Colonic mucosa (tissue), 4 donors: ENCODE measurements around the gene HACE1. TPM values are rescaled to one million over a fixed set of nuclear protein-coding genes. Genes with fewer than 3 reads are reported as not detected.

Source experiments
- DNase-seq: peaks from one replicate; pipeline ENCODE4 v3.0.0-alpha.2; 2020
- H3K27ac ChIP-seq: fragments of 200-600 bp; one replicate; pipeline ENCODE4 v1.8.0; 2021
- H3K27me3 ChIP-seq: fragments of 200-600 bp; one replicate; pipeline ENCODE4 v1.8.0; 2021
- H3K36me3 ChIP-seq: fragments of 200-600 bp; one replicate; pipeline ENCODE4 v1.8.0; 2021
- H3K4me1 ChIP-seq: fragments of 200-600 bp; one replicate; pipeline ENCODE4 v1.8.0; 2021; ENCODE audit warnings: mild to moderate bottlenecking
- H3K4me3 ChIP-seq: fragments of 200-600 bp; one replicate; pipeline ENCODE4 v1.8.0; 2021
- H3K9ac ChIP-seq, 2 donors: one replicate each; pipeline ENCODE4 v1.7.0; 2013; ENCODE audit warnings: control low read depth in 2 of 2, low read depth in 2 of 2, low read length in 2 of 2
- H3K9me3 ChIP-seq: fragments of 200-600 bp; one replicate; pipeline ENCODE4 v1.8.0; 2021
- CTCF ChIP-seq: fragments of 200-600 bp; IDR thresholded peaks from one replicate; pipeline ENCODE4 v1.8.0; 2022; ENCODE audit warnings: antibody characterized with exemption, mild to moderate bottlenecking
- intact Hi-C: fragments of 100-400 bp; cut with DNase I; formaldehyde crosslinking; loops from one replicate; pipeline ENCODE4 v1.14.1; 2022
- total RNA-seq, 2 donors: library from RNA; stranded (reverse); fragmentation: NEBNext Ultra II Directional in 1 of 2; extraction: Animal tissue kit (Norgen Biotek cat#: 25700) in 1 of 2; gene quantifications; one replicate each; pipeline ENCODE4 v1.2.1, GENCODE V29; 2021
- donor health status: healthy.
- donor health status: DM: no; HTN: no; CAD: no.
- donor health status: DM: no; HTN: no; CAD: no.

Gene HACE1
- total RNA-seq, 2 donors from 2014 or later = 6.9 TPM

GRCh38 chr6:104688283-104688969, 171.3 kb downstream of the HACE1 start:
- intact Hi-C loops = no loop called here
- no peak overlapping the region for H3K27ac ChIP-seq
- no peak overlapping the region for H3K4me3 ChIP-seq
- DNase-seq = no peak
- no peak overlapping the region for H3K9ac ChIP-seq
- TF ChIP-seq CTCF = no peak
- no peaks in the 10 kb centered on the region for H3K27me3 ChIP-seq
- H3K9me3 ChIP-seq = no peaks in the 10 kb centered on the region
- H3K36me3 ChIP-seq = no peaks in the 10 kb centered on the region
- no peaks in the 10 kb centered on the region for H3K4me1 ChIP-seq

DNA sequence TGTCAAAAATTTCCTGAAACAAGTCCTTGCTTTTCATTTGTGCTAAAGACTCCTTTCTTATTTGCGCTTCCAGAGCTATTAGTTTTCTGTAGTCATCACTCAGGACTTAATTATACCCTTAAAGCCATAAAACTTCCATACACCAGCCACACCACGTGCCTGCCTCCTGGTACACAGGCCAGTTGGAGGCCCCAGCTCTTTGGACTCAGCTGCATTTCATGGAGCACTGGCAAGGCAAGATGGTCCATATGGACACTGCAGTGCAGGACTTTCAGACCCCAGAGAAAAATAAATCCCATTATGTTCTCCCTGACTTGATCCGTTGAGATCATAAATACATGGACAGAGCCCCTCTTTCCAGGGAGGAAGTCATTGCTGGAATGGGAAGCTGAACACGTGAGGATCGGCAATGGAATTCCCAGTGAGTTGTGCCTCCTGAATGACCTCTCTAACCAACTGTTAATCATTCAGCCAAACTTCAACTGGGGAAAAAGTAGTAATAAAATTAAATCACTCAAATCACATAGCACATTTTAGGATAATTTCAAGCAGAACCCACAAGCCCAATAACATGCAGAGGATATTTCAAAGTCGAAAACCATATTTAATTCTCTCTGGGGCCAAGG, 173.1 kb downstream of the HACE1 start:
- H3K36me3 ChIP-seq = no peaks in the 10 kb centered on the region
- no peak for DNase-seq
- H3K27ac ChIP-seq = no peak overlapping the region
- intact Hi-C loops = no loop called here
- H3K4me3 ChIP-seq = no peak overlapping the region
- no peaks in the 10 kb centered on the region for H3K9me3 ChIP-seq
- H3K27me3 ChIP-seq = no peaks in the 10 kb centered on the region
- H3K4me1 ChIP-seq = no peaks in the 10 kb centered on the region
- no peak for TF ChIP-seq CTCF
- no peak overlapping the region for H3K9ac ChIP-seq

DNA sequence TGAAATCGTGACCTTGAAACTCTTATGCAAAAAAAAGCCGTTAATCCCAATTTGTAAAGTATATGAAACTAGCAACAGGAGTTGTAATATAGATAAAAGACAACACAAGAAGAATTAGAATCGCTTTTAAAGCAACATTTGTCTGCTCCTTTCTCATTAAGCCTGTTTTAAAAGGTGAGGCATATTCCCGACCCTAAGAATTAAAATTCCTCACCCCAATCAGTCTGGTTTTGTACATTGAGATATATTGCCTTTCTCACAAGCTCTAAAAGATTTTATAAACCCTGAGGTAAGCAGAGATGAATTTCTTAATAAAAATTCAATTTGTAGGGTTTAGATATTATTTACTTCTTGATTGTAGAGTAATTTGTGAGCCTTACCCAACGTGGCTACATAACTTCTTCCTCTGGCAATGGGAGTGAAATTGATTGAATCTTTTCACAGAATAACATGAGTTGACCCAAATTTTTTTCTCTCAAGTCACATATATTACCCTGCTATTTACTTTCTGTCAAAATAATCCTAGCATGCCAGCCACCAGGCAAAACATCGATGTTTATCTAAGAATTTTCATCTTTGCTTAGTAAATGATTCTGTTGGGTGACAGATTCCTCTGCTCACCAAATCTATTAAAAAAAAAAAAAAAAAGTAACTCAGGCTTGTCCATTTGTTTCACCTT, 173.7 kb downstream of the HACE1 start:
- no peak overlapping the region for H3K4me3 ChIP-seq
- H3K27ac ChIP-seq = no peak overlapping the region
- H3K36me3 ChIP-seq = no peaks in the 10 kb centered on the region
- TF ChIP-seq CTCF = no peak
- no peaks in the 10 kb centered on the region for H3K9me3 ChIP-seq
- intact Hi-C loops = no loop called here
- no peaks in the 10 kb centered on the region for H3K27me3 ChIP-seq
- no peak for DNase-seq
- H3K4me1 ChIP-seq = no peaks in the 10 kb centered on the region
- H3K9ac ChIP-seq = no peak overlapping the region

GRCh38 chr6:104684911-104685415, 174.8 kb downstream of the HACE1 start:
- H3K4me3 ChIP-seq = no peak overlapping the region
- H3K9me3 ChIP-seq = no peaks in the 10 kb centered on the region
- no peaks in the 10 kb centered on the region for H3K36me3 ChIP-seq
- no peaks in the 10 kb centered on the region for H3K4me1 ChIP-seq
- H3K27me3 ChIP-seq = no peaks in the 10 kb centered on the region
- intact Hi-C loops = no loop called here
- H3K9ac ChIP-seq = no peak overlapping the region
- H3K27ac ChIP-seq = no peak overlapping the region
- DNase-seq = no peak
- TF ChIP-seq CTCF = no peak

DNA sequence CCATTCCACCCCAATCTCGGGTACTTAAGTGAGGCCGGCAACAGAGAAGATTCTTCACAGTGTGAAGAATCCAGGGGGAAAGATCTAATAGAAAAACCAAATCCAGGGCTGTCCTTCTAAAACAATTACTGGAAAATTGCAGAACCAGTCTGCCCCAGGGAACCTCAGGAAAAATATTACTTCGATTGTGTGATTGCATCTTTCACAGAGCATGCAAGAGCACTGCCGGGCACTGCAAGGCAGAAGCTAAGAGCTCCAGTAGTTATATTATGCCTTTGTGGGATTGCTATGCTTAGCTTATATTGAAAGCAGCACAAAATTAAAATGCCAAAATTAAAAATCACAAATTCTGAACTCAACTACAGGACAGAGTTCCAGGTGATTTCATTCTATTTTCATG, 175.9 kb downstream of the HACE1 start:
- intact Hi-C loops = no loop called here
- no peak for TF ChIP-seq CTCF

More for the DNA sequence above, 175.9 kb downstream of the HACE1 start:
- no peaks in the 10 kb centered on the region for H3K4me1 ChIP-seq
- H3K4me3 ChIP-seq = no peak overlapping the region
- H3K27ac ChIP-seq = no peak overlapping the region
- DNase-seq = no peak
- no peaks in the 10 kb centered on the region for H3K36me3 ChIP-seq
- H3K9ac ChIP-seq = no peak overlapping the region
- no peaks in the 10 kb centered on the region for H3K9me3 ChIP-seq
- H3K27me3 ChIP-seq = no peaks in the 10 kb centered on the region
